Hepatocyte (in vitro differentiated cells): ENCODE data around the gene OLIG2. TPM values are rescaled to one million over a fixed set of nuclear protein-coding genes. Genes with fewer than 3 reads are reported as not detected.

Experiments used
- DNase-seq: peaks from one replicate; pipeline ENCODE4 v3.0.0-alpha.2; 2016; ENCODE audit warnings: low spot score
- H2AFZ ChIP-seq: fragments of 200-600 bp; sonication (generic); 2 replicates; pipeline ENCODE4 v1.6.0; 2016; ENCODE audit warnings: antibody characterized with exemption, mild to moderate bottlenecking
- H3K27ac ChIP-seq: fragments of 200-600 bp; sonication (generic); 2 replicates; pipeline ENCODE4 v1.5.1; 2016; ENCODE audit warnings: mild to moderate bottlenecking
- H3K27me3 ChIP-seq: fragments of 200-600 bp; sonication (generic); 2 replicates; pipeline ENCODE4 v1.6.1; 2016
- H3K36me3 ChIP-seq: fragments of 200-600 bp; sonication (generic); replicated peaks from 2 replicates; pipeline ENCODE4 v1.5.1; 2016; ENCODE audit warnings: low read depth; ENCODE audit not compliant: insufficient read depth
- H3K4me1 ChIP-seq: fragments of 200-600 bp; sonication (generic); 2 replicates; pipeline ENCODE4 v1.5.1; 2016; ENCODE audit warnings: mild to moderate bottlenecking, moderate library complexity; ENCODE audit not compliant: insufficient read depth
- H3K4me2 ChIP-seq: fragments of 200-600 bp; sonication (generic); 2 replicates; pipeline ENCODE4 v1.6.0; 2016
- H3K4me3 ChIP-seq: fragments of 200-600 bp; sonication (generic); 2 replicates; pipeline ENCODE4 v1.5.1; 2016; ENCODE audit warnings: mild to moderate bottlenecking
- H3K79me2 ChIP-seq: fragments of 200-600 bp; sonication (generic); 2 replicates; pipeline ENCODE4 v1.6.0; 2017; ENCODE audit warnings: mild to moderate bottlenecking
- H3K9me2 ChIP-seq: fragments of 200-600 bp; sonication (generic); replicated peaks from 2 replicates; pipeline ENCODE4 v1.6.0; 2017; ENCODE audit warnings: mild to moderate bottlenecking; ENCODE audit not compliant: insufficient read depth
- H3K9me3 ChIP-seq: fragments of 200-600 bp; sonication (generic); 2 replicates; pipeline ENCODE4 v1.5.1; 2016; ENCODE audit warnings: low read depth, mild to moderate bottlenecking
- H4K20me1 ChIP-seq: fragments of 200-600 bp; sonication (generic); 2 replicates; pipeline ENCODE4 v1.6.0; 2016; ENCODE audit warnings: mild to moderate bottlenecking; ENCODE audit not compliant: insufficient read depth, poor library complexity, severe bottlenecking
- CTCF ChIP-seq: fragments of 200-600 bp; sonication (generic); IDR thresholded peaks from 2 replicates; pipeline ENCODE4 v1.5.1; 2016; ENCODE audit warnings: antibody characterized with exemption, mild to moderate bottlenecking; ENCODE audit not compliant: poor library complexity
- EZH2 ChIP-seq: fragments of 200-600 bp; sonication (generic); IDR thresholded peaks from 2 replicates; pipeline ENCODE4 v1.6.1; 2016; ENCODE audit warnings: antibody characterized with exemption, mild to moderate bottlenecking, borderline replicate concordance
- EZH2phosphoT487 ChIP-seq: fragments of 200-600 bp; sonication (generic); IDR thresholded peaks from one replicate; pipeline ENCODE4 v1.6.1; 2018; ENCODE audit warnings: antibody characterized with exemption, mild to moderate bottlenecking, low read depth, moderate library complexity; ENCODE audit not compliant: unreplicated experiment, severe bottlenecking
- WGBS: methylation state at CpG from one replicate; pipeline ENCODE4 v1.1.6; 2016; ENCODE audit warnings: low lambda C conversion rate; ENCODE audit errors: missing lambda C conversion rate; 5-methylcytosine and 5-hydroxymethylcytosine counted together
- polyA plus RNA-seq: library from polyadenylated mRNA; unstranded; fragments of >200 nt; fragmentation: Nextera tagmentation; extraction: Ambion mirVana; gene quantifications from 2 replicates; pipeline ENCODE4 v1.2.1, GENCODE V29; 2016
- total RNA-seq: library from RNA; depleted of rRNA; stranded (reverse); fragments of >200 nt; gene quantifications from 2 replicates; pipeline ENCODE4 v1.2.3, GENCODE V29; 2014

The OLIG2 gene
- total and polyA plus RNA-seq, 2 experiments from 2014 or later: not detected

DNA sequence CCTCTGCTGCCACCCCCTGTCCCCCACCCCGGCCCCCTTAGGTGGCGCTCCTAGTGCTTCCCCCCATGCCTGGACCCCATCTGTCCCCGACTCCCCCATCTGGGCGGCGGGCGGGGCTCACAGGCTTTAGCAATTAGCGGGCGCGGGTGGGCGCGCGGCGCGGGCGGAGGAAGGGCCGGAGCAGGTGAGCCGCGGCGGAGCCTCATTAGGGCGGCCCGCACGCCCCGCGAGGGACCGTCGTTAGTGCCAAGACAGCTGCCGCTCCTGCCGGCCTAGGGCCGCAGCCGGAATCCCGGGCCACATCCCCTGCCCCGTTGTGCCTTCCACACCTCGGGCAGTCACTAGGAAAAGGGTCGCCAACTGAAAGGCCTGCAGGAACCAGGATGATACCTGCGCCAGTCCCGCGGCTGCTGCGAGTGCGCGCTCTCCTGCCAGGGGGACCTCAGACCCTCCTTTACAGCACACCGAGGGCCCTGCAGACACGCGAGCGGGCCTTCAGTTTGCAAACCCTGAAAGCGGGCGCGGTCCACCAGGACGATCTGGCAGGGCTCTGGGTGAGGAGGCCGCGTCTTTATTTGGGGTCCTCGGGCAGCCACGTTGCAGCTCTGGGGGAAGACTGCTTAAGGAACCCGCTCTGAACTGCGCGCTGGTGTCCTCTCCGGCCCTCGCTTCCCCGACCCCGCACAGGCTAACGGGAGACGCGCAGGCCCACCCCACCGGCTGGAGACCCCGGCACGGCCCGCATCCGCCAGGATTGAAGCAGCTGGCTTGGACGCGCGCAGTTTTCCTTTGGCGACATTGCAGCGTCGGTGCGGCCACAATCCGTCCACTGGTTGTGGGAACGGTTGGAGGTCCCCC is 7.6 kb downstream of the OLIG2 start:
- Histone ChIP-seq H3K27ac (no peak overlapping the region), H3K79me2 (no peaks in the 10 kb centered on the region), H2AFZ (no peak overlapping the region), H3K9me3 (no peaks in the 10 kb centered on the region), H3K4me3 (no peak overlapping the region), H3K9me2 (no peaks in the 10 kb centered on the region), H3K36me3 (no peaks in the 10 kb centered on the region), H3K4me2 (no peak overlapping the region), H3K27me3 (peaks cover 94% of the 10 kb centered on the region), H4K20me1 (no peaks in the 10 kb centered on the region), H3K4me1 (no peaks in the 10 kb centered on the region)
- 10% methylated on average over 48 of the region's 76 CpGs for WGBS
- TF ChIP-seq EZH2 (peak; percentile 89), EZH2phosphoT487 (no peak)
- no peak for DNase-seq

- H3K4me1 ChIP-seq: no peaks in the 10 kb centered on the region
- no peak for DNase-seq
- no peak overlapping the region for H3K4me2 ChIP-seq
- H3K9me3 ChIP-seq: no peaks in the 10 kb centered on the region
- H3K9me2 ChIP-seq: no peaks in the 10 kb centered on the region
- TF ChIP-seq EZH2: no peak
- no peak for TF ChIP-seq CTCF
- TF ChIP-seq EZH2phosphoT487: no peak
- H3K36me3 ChIP-seq: no peaks in the 10 kb centered on the region
- H3K27me3 ChIP-seq: peaks cover 87% of the 10 kb centered on the region
- no peaks in the 10 kb centered on the region for H3K79me2 ChIP-seq
- H2AFZ ChIP-seq: no peak overlapping the region
- H3K27ac ChIP-seq: no peak overlapping the region
- WGBS: 50% methylated on average over 20 of the region's 20 CpGs
- no peak overlapping the region for H3K4me3 ChIP-seq
- H4K20me1 ChIP-seq: no peaks in the 10 kb centered on the region
Measured at GRCh38 chr21:33033961-33034413, 8.3 kb downstream of the OLIG2 start.

GRCh38 chr21:33035147-33035546 is 9.4 kb downstream of the OLIG2 start:
- H3K36me3 ChIP-seq: no peaks in the 10 kb centered on the region
- no peak overlapping the region for H3K4me3 ChIP-seq
- H3K79me2 ChIP-seq: no peaks in the 10 kb centered on the region
- H3K4me1 ChIP-seq: no peaks in the 10 kb centered on the region
- no peak overlapping the region for H2AFZ ChIP-seq
- H3K27me3 ChIP-seq: peaks cover 75% of the 10 kb centered on the region
- DNase-seq: no peak
- no peaks in the 10 kb centered on the region for H4K20me1 ChIP-seq
- TF ChIP-seq CTCF (no peak), EZH2phosphoT487 (no peak), EZH2 (no peak)
- no peaks in the 10 kb centered on the region for H3K9me2 ChIP-seq
- no peak overlapping the region for H3K27ac ChIP-seq
- 68% methylated on average over 1 of the region's 1 CpG for WGBS
- no peaks in the 10 kb centered on the region for H3K9me3 ChIP-seq
- H3K4me2 ChIP-seq: no peak overlapping the region

GRCh38 chr21:33036430-33037162 is 10.9 kb downstream of the OLIG2 start:
- Histone ChIP-seq H4K20me1 (no peaks in the 10 kb centered on the region), H3K79me2 (no peaks in the 10 kb centered on the region), H3K27me3 (peaks cover 74% of the 10 kb centered on the region), H3K36me3 (no peaks in the 10 kb centered on the region), H3K4me3 (no peak overlapping the region), H3K27ac (no peak overlapping the region), H3K9me2 (no peaks in the 10 kb centered on the region), H3K4me2 (no peak overlapping the region), H3K4me1 (no peaks in the 10 kb centered on the region), H2AFZ (no peak overlapping the region), H3K9me3 (no peaks in the 10 kb centered on the region)
- WGBS: 55% methylated on average over 10 of the region's 11 CpGs
- no peak for DNase-seq
- TF ChIP-seq EZH2phosphoT487: no peak
- TF ChIP-seq EZH2: no peak
- no peak for TF ChIP-seq CTCF
